Endothelial cell of umbilical vein (primary cell): ENCODE results near the gene GAL3ST2.

Experiments used
- CTCF ChIP-seq, 2 donors: IDR thresholded peaks; 1 replicate in 1 of 2; 2 replicates in 1 of 2; pipeline ENCODE4 v1.5.1; 2011; ENCODE audit warnings: low read length in 2 of 2, mild to moderate bottlenecking in 2 of 2, moderate library complexity in 2 of 2, control low read depth in 1 of 2, inconsistent platforms in 1 of 2, low read depth in 1 of 2; ENCODE audit not compliant: insufficient read depth in 1 of 2; ENCODE audit errors: extremely low read depth in 1 of 2
- EZH2 ChIP-seq: IDR thresholded peaks from 2 replicates; pipeline ENCODE4 v1.6.1; 2012; ENCODE audit warnings: borderline replicate concordance, low read depth, mild to moderate bottlenecking, moderate library complexity, low read length, inconsistent platforms; ENCODE audit not compliant: severe bottlenecking
- FOS ChIP-seq: IDR thresholded peaks from 2 replicates; pipeline ENCODE4 v1.6.1; 2011; ENCODE audit warnings: mild to moderate bottlenecking, low read length, moderate library complexity, borderline replicate concordance; ENCODE audit not compliant: insufficient read depth
- JUN ChIP-seq: IDR thresholded peaks from 2 replicates; pipeline ENCODE4 v1.6.1; 2011; ENCODE audit warnings: borderline replicate concordance, low read depth; ENCODE audit not compliant: insufficient read length, insufficient read depth
- MAX ChIP-seq: IDR thresholded peaks from 2 replicates; pipeline ENCODE4 v1.6.1; 2011; ENCODE audit not compliant: insufficient read depth, insufficient read length
- POLR2A ChIP-seq: IDR thresholded peaks from 2 replicates; pipeline ENCODE4 v1.6.1; 2012; ENCODE audit warnings: low read depth, mild to moderate bottlenecking, control low read depth, low read length
- POLR2AphosphoS5 ChIP-seq: IDR thresholded peaks from 2 replicates; pipeline ENCODE4 v1.6.1; 2012; ENCODE audit warnings: low read depth, mild to moderate bottlenecking, control low read depth, low read length, moderate library complexity; ENCODE audit not compliant: insufficient read depth

GRCh38 chr2:241821460-241822263 lies 45.0 kb downstream of the GAL3ST2 start:
- TF ChIP-seq CTCF (IDR thresholded peaks at IDR 0.05; ENCODE audit: extremely low read depth in 1 of 2, insufficient read depth in 1 of 2, low read depth in 1 of 2, low read length in 2 of 2) = no peak
- TF ChIP-seq MAX = no peak
- TF ChIP-seq EZH2 = no peak
- TF ChIP-seq POLR2A = no peak
- TF ChIP-seq POLR2AphosphoS5 = no peak
- TF ChIP-seq JUN = no peak
- TF ChIP-seq FOS = no peak
